Neural progenitor cell (in vitro differentiated cells): ENCODE results near the gene CLEC10A. TPM values are rescaled to one million over a fixed set of nuclear protein-coding genes. Genes with fewer than 3 reads are reported as not detected.

Source experiments
- DNase-seq: peaks from one replicate; pipeline ENCODE4 v3.0.0-alpha.2; 2016; ENCODE audit warnings: low spot score
- H2AFZ ChIP-seq: fragments of 200-600 bp; sonication (generic); replicated peaks from 2 replicates; pipeline ENCODE4 v1.6.1; 2016; ENCODE audit warnings: antibody characterized with exemption
- H3F3A ChIP-seq: fragments of 200-600 bp; sonication (generic); 2 replicates; pipeline ENCODE4 v1.6.1; 2016; ENCODE audit warnings: antibody characterized with exemption, low read depth
- H3K27ac ChIP-seq: fragments of 200-600 bp; sonication (generic); 2 replicates; pipeline ENCODE4 v1.5.1; 2016; ENCODE audit warnings: mild to moderate bottlenecking
- H3K27me3 ChIP-seq: fragments of 200-600 bp; sonication (generic); 2 replicates; pipeline ENCODE4 v1.6.1; 2016; ENCODE audit warnings: mild to moderate bottlenecking, moderate library complexity
- H3K36me3 ChIP-seq: fragments of 200-600 bp; sonication (generic); 2 replicates; pipeline ENCODE4 v1.5.1; 2016
- H3K4me1 ChIP-seq: fragments of 200-600 bp; sonication (generic); 2 replicates; pipeline ENCODE4 v1.6.1; 2016; ENCODE audit warnings: mixed run types
- H3K4me2 ChIP-seq: fragments of 200-600 bp; sonication (generic); 2 replicates; pipeline ENCODE4 v1.6.1; 2016
- H3K4me3 ChIP-seq: fragments of 200-600 bp; sonication (generic); 2 replicates; pipeline ENCODE4 v1.5.1; 2016
- H3K79me2 ChIP-seq: fragments of 200-600 bp; sonication (generic); 2 replicates; pipeline ENCODE4 v1.6.1; 2016; ENCODE audit warnings: low read depth
- H3K9ac ChIP-seq: fragments of 200-600 bp; sonication (generic); 2 replicates; pipeline ENCODE4 v1.6.1; 2016
- H3K9me3 ChIP-seq: fragments of 200-600 bp; sonication (generic); 2 replicates; pipeline ENCODE4 v1.5.1; 2016; ENCODE audit warnings: low read depth
- H4K20me1 ChIP-seq: fragments of 200-600 bp; sonication (generic); 2 replicates; pipeline ENCODE4 v1.6.1; 2016; ENCODE audit warnings: low read depth
- H3K27ac Mint-ChIP-seq: 3 replicates; pipeline ENCODE4 v1.8.0; 2021; ENCODE audit warnings: mixed read lengths
- H3K27me3 Mint-ChIP-seq: 2 replicates; pipeline ENCODE4 v1.8.0; 2022; ENCODE audit warnings: low read depth, mild to moderate bottlenecking, inconsistent platforms, moderate library complexity, mixed read lengths; ENCODE audit not compliant: insufficient read depth
- H3K36me3 Mint-ChIP-seq: 3 replicates; pipeline ENCODE4 v1.8.0; 2021; ENCODE audit warnings: mixed read lengths
- H3K4me1 Mint-ChIP-seq: 3 replicates; pipeline ENCODE4 v1.8.0; 2021; ENCODE audit warnings: mixed read lengths
- H3K4me3 Mint-ChIP-seq: 3 replicates; pipeline ENCODE4 v1.8.0; 2021; ENCODE audit warnings: mild to moderate bottlenecking, moderate library complexity, mixed read lengths
- H3K9me3 Mint-ChIP-seq: 3 replicates; pipeline ENCODE4 v1.8.0; 2020; ENCODE audit warnings: mixed read lengths
- CTCF ChIP-seq: fragments of 200-600 bp; sonication (generic); IDR thresholded peaks from 2 replicates; pipeline ENCODE4 v1.5.1; 2017; ENCODE audit warnings: antibody characterized with exemption, mild to moderate bottlenecking
- EZH2 ChIP-seq: fragments of 200-600 bp; sonication (generic); IDR thresholded peaks from 2 replicates; pipeline ENCODE4 v1.6.1; 2017; ENCODE audit warnings: antibody characterized with exemption, mild to moderate bottlenecking, moderate library complexity
- EZH2phosphoT487 ChIP-seq: fragments of 200-600 bp; sonication (generic); IDR thresholded peaks from 2 replicates; pipeline ENCODE4 v1.6.1; 2017; ENCODE audit warnings: antibody characterized with exemption
- total RNA-seq: library from RNA; depleted of rRNA; stranded (reverse); fragments of >200 nt; gene quantifications from 2 replicates; pipeline ENCODE4 v1.2.3, GENCODE V29; 2015; ENCODE audit warnings: low replicate concordance

CLEC10A gene
- total RNA-seq, 1 donor from 2014 or later = not detected

GRCh38 chr17:7074931-7075330, 5.1 kb downstream of the CLEC10A start:
- H3K36me3 Mint-ChIP-seq = no peaks in the 10 kb centered on the region
- H3K27ac ChIP-seq = no peak overlapping the region
- no peaks in the 10 kb centered on the region for H3K27me3 ChIP-seq
- peaks cover 26% of the 10 kb centered on the region for H3K27me3 Mint-ChIP-seq
- no peak overlapping the region for H3K9ac ChIP-seq
- no peaks in the 10 kb centered on the region for H3K79me2 ChIP-seq
- H3F3A ChIP-seq = no peaks in the 10 kb centered on the region
- H3K4me1 ChIP-seq = no peaks in the 10 kb centered on the region
- no peaks in the 10 kb centered on the region for H4K20me1 ChIP-seq
- no peak for DNase-seq
- no peaks in the 10 kb centered on the region for H3K9me3 ChIP-seq
- no peaks in the 10 kb centered on the region for H3K4me1 Mint-ChIP-seq
- H3K4me3 ChIP-seq = no peak overlapping the region
- H3K9me3 Mint-ChIP-seq = peaks cover 10% of the 10 kb centered on the region
- no peak overlapping the region for H3K27ac Mint-ChIP-seq
- no peak overlapping the region for H3K4me3 Mint-ChIP-seq
- no peak overlapping the region for H3K4me2 ChIP-seq
- H3K36me3 ChIP-seq = no peaks in the 10 kb centered on the region
- H2AFZ ChIP-seq = no peak overlapping the region
- TF ChIP-seq EZH2 (no peak), CTCF (no peak), EZH2phosphoT487 (no peak)

GRCh38 chr17:7072406-7072805, 7.6 kb downstream of the CLEC10A start:
- peaks cover 5% of the 10 kb centered on the region for H3K36me3 Mint-ChIP-seq
- no peak overlapping the region for H3K27ac Mint-ChIP-seq
- Histone ChIP-seq H2AFZ (no peak overlapping the region), H3K4me2 (no peak overlapping the region), H3K4me1 (no peaks in the 10 kb centered on the region), H3K27ac (no peak overlapping the region), H3K36me3 (no peaks in the 10 kb centered on the region), H3K79me2 (no peaks in the 10 kb centered on the region), H3F3A (no peaks in the 10 kb centered on the region), H3K9ac (no peak overlapping the region), H3K27me3 (no peaks in the 10 kb centered on the region), H3K9me3 (no peaks in the 10 kb centered on the region), H4K20me1 (no peaks in the 10 kb centered on the region), H3K4me3 (no peak overlapping the region)
- H3K27me3 Mint-ChIP-seq = peaks cover 14% of the 10 kb centered on the region
- no peaks in the 10 kb centered on the region for H3K4me1 Mint-ChIP-seq
- peaks cover 23% of the 10 kb centered on the region for H3K9me3 Mint-ChIP-seq
- no peak overlapping the region for H3K4me3 Mint-ChIP-seq
- TF ChIP-seq EZH2 (no peak), EZH2phosphoT487 (no peak), CTCF (no peak)
- DNase-seq = no peak

DNA sequence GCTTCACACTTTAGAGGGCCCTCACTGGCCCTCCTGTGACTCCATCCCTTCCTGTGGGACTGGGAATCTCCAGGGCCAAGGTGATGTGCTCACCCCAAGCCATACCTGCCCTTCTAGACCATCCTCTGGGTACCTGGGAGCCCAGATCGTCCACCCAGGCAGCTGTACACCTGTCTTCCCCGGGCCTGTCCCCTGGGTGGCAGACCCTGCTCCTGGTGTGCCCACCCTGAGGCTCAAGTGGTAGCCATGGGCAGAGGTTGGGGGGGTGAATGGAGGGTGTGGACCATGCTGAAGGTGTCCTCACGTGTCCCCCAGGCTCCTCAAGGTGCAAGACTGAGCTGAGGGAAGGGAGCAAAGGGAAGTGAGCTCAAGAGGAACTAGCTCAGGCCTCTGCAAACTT, 9.3 kb downstream of the CLEC10A start:
- H3K9ac ChIP-seq = no peak overlapping the region
- H3K4me2 ChIP-seq = no peak overlapping the region
- DNase-seq = no peak
- Mint-ChIP-seq H3K9me3 (peaks cover 27% of the 10 kb centered on the region), H3K27ac (no peak overlapping the region), H3K4me3 (no peak overlapping the region), H3K36me3 (peaks cover 5% of the 10 kb centered on the region), H3K4me1 (no peaks in the 10 kb centered on the region), H3K27me3 (peaks cover 11% of the 10 kb centered on the region)
- no peak overlapping the region for H3K27ac ChIP-seq
- no peaks in the 10 kb centered on the region for H3K79me2 ChIP-seq
- H4K20me1 ChIP-seq = no peaks in the 10 kb centered on the region
- no peaks in the 10 kb centered on the region for H3K9me3 ChIP-seq
- H3K27me3 ChIP-seq = no peaks in the 10 kb centered on the region
- H3K4me3 ChIP-seq = no peak overlapping the region
- TF ChIP-seq CTCF (no peak), EZH2phosphoT487 (no peak), EZH2 (no peak)
- H3K4me1 ChIP-seq = no peaks in the 10 kb centered on the region
- H3F3A ChIP-seq = no peaks in the 10 kb centered on the region
- no peak overlapping the region for H2AFZ ChIP-seq
- no peaks in the 10 kb centered on the region for H3K36me3 ChIP-seq
